Endometrium (tissue), 2 donors: ENCODE data around the gene NIPAL3.
"Not testable (repeated sequence)": the region's sequence is repeated elsewhere in the genome, so short reads cannot be mapped to it uniquely, and the experiment has no call there.

ENCODE experiments used
- FAIRE-seq: peaks from 2 replicates; lab custom pipeline; 2012; peaks lifted over from hg19 to GRCh38; lab: Jason Lieb, UNC
- donor health status: control.
- donor health status: control.

NIPAL3 gene

GRCh38 chr1:24459551-24460266 lies 44.1 kb downstream of the NIPAL3 start:
- no peak for FAIRE-seq

DNA sequence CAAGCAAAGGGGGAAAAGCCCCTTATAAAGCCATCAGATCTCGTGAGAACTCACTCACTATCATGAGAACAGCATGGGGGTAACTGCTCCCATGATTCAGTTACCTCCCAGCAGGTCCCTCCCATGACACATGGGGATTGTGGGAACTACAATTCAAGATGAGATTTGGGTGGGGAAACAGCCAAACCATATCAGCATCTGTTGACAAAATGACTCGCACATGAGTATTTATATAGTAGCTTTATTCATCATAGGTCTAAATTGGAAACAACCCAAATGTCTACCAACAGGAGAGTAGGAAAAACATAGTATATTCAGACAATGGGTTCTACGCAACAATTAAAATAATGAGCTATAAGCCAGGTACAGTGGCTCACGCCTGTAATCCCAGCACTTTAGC lies 46.5 kb downstream of the NIPAL3 start:
- FAIRE-seq: not testable (repeated sequence)

- FAIRE-seq: no peak
Observed at GRCh38 chr1:24463776-24464735, 48.5 kb downstream of the NIPAL3 start.

DNA sequence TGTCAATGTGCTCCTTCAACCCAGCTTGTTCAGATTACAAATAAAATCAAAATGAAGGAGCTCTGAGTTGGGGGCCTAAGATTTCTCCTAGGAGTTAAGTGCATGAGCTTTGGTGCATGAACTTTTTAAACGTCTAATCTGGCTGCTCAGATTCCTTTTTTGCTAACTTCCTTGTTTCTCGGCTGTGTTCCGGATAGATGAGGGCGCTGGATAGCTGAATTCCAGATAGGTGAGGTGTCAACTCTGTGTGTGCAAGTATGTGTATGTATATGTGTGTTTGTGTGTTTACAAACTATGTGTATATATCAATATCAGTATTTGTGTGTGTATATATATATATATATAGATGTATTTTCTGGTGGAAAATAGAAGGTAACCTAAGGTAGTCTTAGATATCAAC lies 49.5 kb downstream of the NIPAL3 start:
- FAIRE-seq: no peak

DNA sequence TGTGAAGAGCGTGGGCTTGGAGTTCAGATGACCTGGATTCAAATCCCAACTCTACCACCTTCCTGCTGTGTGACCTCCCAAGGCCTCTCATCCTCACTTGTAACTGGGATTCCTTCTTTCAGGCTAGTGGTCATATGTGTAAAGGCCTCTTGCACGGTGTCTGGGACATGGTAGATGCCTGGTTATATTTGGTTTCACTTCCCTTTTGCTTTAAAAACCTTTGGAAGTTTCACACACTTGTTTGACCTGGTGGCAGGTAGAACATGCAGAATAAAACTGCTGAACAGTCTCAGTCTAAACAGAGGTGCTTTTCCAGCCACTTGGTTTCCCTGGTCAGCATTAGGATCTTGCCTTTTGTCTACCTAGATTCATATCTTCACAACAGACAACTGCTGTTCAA lies 50.0 kb downstream of the NIPAL3 start:
- FAIRE-seq: no peak

DNA sequence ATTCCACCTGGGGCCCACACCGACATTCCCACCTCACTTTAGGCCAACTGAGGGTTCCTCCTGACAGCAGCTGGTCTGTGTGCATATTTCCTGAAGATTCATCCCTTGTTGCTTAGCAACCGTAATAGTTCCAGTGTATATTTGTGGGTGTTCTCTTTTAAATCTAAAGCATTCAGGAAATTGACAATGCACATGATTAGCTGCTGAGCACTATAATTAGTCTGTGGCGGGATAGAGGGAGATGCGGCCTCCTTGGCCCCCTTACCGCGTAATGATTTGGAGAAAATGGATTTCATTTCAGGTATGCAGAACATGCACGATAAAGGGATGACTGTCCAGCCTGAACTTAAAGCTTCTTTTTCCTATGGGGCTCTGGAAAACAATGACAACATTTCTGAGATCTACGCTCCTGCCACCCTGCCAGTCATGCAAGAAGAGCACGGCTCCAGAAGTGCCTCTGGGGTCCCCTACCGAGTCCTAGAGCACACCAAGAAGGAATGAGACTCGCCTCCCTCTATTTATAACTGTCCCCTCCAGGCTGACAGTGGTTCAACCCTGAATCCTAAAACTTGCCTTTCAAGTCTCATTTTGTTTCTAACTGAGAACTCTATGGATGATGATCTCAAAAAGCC lies 53.2 kb downstream of the NIPAL3 start:
- no peak for FAIRE-seq

- no peak for FAIRE-seq
Observed at GRCh38 chr1:24470592-24470991, 55.0 kb downstream of the NIPAL3 start.

DNA sequence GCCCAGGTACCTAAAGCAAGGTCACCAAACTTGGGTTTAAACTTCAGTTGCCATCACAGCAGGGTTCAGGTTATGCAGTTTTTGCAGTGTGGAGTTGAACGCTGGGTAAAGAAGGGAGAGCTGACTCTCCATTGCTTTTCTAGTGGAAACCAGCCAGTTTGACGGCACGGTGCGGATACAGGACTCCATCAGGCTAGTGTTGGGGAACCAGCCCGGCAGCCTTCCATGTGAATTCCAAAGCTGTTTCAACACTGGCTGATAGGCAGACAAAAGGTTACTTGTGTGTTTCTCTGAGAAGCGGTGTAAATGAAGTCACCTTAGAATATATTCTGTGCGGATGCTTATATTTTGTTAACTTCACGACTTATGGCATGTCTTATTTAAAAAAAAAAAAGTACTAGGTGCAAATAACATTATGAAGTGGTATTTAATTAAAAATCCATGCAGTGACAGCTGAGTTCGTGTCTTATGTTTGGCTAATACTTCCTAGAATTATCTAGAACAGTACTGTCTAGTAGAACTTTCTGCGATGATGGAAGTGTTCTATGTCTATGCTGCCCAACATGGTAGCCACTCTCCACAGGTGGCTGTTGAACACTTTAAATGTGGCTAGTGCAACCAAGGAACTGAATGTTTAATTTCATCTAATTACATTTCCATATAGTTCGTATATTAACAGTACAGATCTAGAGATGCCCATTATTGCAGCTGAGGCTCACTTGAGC lies 57.1 kb downstream of the NIPAL3 start:
- no peak for FAIRE-seq

DNA sequence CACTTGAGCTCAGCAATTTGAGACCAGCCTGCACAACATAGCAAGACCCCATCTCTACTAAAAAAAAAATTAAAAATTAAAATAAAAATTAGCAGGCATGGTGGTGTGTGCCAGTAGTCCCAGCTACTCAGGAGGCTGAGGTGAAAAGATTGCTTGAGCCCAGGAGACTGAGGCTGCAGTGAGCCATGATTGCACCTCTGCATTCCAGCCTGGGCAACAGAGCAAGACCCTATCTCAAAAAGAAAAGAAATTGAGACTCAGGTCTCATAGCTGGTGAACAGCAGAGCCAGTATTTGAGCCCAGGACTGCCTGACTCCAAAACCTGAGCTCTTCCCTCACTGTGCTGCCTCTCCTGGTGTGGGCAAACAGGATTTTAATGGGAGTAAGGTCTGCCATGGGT lies 58.6 kb downstream of the NIPAL3 start:
- no peak for FAIRE-seq

- FAIRE-seq: no peak
Observed at GRCh38 chr1:24475700-24476099, 60.1 kb downstream of the NIPAL3 start.

DNA sequence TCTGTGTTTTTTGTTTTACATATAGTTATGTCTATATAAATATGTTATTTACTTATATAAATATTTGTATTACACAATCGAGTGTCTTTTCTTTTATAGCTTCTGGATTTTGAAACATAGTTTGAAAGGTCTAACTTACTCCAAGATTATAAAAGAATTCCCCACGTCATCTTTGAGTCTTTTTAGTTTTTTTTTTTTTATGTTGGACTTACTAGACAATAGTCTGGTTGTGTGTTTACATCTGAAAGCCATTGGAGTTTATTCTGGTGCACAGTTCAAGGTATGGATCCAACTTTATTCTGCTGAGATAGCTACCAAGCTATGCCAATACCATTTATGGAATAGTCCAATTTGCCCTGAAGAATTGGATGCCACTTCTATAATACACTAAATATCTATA lies 61.0 kb downstream of the NIPAL3 start:
- no peak for FAIRE-seq

DNA sequence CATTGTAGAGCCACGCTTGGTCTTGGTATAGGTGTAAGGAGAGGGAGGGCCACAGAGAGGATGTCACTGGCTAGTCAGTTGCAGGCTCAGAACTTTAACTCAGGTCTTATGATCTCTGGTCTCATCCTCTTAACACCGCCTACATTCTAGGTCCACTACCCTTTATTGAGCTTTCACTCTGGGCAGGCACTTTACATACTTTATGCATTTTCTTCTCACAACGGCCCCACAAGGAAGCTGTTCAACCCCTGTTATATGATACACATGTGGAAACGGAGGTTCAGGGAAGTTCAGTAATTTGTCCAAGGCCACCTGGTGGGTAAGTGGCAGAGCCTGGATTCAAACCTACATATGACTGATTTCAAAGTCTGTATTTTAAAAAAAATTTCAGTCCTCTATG lies 61.7 kb downstream of the NIPAL3 start:
- no peak for FAIRE-seq

DNA sequence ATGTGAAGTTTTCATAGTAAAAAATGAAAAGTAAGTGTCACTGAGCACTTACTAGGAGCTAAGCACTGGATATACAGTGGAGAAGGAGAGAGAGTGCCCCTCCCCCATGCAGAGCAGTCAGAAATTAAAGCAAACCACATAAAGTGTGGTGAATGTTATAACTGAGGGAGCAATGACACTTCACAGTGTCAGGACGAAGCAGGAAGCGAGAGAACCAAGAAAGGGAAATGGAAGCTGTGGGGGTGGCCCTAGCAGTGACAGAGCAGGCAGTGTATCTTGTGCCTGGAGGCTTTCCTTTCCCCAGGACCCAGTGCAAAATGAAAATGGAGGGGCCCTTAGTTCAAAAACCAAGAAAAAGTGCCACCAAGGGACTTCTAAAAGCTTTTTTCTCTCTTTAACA lies 65.5 kb downstream of the NIPAL3 start:
- no peak for FAIRE-seq

GRCh38 chr1:24481843-24482610 lies 66.4 kb downstream of the NIPAL3 start:
- FAIRE-seq: no peak

DNA sequence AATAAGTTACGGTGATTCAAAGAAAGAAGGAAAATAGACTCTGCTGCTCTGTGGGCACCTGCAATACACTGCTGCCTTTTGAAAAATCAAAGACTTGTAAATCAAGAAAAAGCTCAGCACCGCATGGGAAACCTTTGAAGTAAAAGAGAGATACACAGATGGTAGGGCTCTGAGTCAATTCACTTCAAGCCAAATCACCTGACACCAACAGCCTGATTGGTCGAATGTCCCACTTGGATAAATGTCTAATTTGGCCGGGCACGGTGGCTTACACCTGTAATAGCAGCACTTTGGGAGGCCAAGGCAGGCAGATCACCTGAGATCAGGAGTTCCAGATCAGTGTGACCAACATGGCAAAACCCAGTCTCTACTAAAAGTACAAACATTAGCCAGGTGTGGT lies 67.8 kb downstream of the NIPAL3 start:
- FAIRE-seq: no peak

GRCh38 chr1:24484199-24484598 lies 68.6 kb downstream of the NIPAL3 start:
- no peak for FAIRE-seq

- FAIRE-seq: no peak
Observed at GRCh38 chr1:24486331-24487065, 70.9 kb downstream of the NIPAL3 start.

GRCh38 chr1:24487455-24487854 lies 71.9 kb downstream of the NIPAL3 start:
- no peak for FAIRE-seq

DNA sequence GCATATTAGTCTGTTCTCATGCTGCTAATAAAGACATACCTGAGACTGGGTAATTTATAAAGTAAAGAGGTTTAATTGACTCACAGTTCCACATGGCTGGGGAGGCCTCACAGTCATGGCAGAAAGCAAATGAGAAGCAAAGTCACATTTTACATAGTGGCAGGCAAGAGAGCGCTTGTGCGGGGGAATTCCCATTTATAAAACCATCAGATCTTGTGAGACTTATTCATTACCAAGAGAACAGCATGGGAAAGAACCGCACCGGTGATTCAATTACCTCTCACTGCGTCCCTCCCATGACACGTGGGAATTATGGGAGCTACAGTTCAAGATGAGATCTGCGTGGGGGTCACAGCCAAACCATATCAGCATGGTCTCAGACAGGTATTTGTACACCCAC lies 72.6 kb downstream of the NIPAL3 start:
- not testable (repeated sequence) for FAIRE-seq

DNA sequence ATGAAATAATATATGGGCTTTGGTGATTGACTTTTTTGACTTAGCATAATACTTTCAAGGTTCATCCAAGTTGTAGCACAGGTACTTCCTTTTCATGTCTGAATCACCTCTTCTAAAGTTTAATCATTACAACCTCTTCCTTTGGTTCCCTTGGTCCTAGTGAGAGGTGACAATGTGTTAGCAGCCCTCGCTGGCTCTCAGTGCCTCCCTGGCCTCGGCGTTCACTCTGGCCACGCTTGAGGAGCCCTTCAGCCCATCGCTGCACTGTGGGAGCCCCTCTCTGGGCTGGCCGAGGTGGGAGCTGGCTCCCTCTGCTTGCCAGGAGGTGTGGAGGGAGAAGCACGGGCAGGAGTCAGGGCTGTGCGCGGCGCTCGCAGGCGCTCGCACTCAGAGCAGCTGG lies 74.1 kb downstream of the NIPAL3 start:
- no peak for FAIRE-seq
